GM10266 (cell line): ENCODE results near the gene MYOZ2.
A peak's percentile ranks its signal among the peaks of the same experiment; 100 is the strongest.

ENCODE experiments used
- DNase-seq: peaks from one replicate; pipeline ENCODE4 v3.0.0; 2012; ENCODE audit errors: extremely low spot score
- TF ChIP-seq, protein P1 (sequence below): IDR thresholded peaks from 2 replicates; pipeline ENCODE4 v1.5.1; 2012; ENCODE audit warnings: mild to moderate bottlenecking, low read depth; ENCODE audit not compliant: control insufficient read depth, insufficient read depth; ENCODE audit errors: missing control alignments

Gene MYOZ2

GRCh38 chr4:119204916-119205315, 69.3 kb downstream of the MYOZ2 start:
- TF ChIP-seq, protein P1, sequence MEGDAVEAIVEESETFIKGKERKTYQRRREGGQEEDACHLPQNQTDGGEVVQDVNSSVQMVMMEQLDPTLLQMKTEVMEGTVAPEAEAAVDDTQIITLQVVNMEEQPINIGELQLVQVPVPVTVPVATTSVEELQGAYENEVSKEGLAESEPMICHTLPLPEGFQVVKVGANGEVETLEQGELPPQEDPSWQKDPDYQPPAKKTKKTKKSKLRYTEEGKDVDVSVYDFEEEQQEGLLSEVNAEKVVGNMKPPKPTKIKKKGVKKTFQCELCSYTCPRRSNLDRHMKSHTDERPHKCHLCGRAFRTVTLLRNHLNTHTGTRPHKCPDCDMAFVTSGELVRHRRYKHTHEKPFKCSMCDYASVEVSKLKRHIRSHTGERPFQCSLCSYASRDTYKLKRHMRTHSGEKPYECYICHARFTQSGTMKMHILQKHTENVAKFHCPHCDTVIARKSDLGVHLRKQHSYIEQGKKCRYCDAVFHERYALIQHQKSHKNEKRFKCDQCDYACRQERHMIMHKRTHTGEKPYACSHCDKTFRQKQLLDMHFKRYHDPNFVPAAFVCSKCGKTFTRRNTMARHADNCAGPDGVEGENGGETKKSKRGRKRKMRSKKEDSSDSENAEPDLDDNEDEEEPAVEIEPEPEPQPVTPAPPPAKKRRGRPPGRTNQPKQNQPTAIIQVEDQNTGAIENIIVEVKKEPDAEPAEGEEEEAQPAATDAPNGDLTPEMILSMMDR: no peak
- no peak for DNase-seq

DNA sequence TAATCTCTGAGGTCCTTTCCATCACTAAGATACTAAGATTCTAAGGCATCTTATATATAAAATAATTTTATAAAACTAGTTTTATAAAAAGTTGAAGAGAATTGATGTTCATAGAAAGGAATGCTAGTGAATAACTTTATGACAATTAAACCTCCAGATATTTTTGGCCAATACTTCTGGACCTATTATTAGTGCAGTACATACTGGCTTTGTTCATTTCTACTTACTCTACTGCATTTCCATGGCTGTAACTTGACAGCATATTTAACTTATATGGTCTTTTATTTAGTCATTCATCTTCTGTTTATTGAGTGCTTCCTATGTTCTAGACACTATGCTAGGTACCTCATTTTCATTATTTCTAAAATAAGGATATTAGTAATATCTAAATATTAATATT, 70.1 kb downstream of the MYOZ2 start:
- no peak for DNase-seq
- TF ChIP-seq, protein P1: no peak

DNA sequence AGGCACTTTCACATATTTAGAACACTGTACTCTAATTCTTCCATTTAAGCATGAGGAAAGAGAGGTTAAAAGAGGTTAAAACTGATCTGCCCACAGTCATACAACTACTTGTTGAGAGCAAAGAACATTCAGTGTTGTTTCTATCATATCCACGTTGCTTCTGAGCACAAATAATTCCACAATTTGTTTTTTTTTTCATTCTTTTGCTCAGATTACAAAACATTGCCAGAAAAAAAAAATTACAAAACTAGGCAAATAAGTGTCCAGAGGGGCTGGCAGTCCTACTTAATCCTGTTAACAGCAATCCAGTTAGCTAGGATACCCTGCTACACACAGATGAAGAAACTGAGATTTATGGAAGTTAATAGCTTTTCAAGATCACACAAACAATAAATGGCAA, 70.5 kb downstream of the MYOZ2 start:
- no peak for DNase-seq
- TF ChIP-seq, protein P1: no peak

GRCh38 chr4:119207051-119207450, 71.4 kb downstream of the MYOZ2 start:
- DNase-seq: no peak

DNA sequence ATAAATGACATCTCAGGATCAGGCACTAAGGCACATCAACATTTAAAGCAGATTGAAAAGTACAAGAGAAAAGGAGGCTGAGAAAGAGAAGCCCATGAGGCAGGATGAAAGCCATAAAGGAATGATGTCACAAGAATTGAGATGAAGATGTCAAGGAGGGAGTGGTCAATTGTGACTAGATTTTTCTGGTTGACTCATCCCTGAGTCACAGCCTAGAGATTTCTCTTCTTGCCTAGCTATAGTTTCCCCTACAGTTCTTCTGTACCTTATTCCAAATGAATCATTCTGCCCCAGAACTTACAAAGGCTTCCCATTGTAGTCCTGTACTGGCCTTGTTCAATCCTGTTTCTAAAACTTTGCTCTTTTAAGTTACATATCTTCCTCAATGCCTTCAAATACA, 73.4 kb downstream of the MYOZ2 start:
- TF ChIP-seq, protein P1: no peak
- peak; percentile 19 for DNase-seq

More at GRCh38 chr4:119207051-119207450, 71.4 kb downstream of the MYOZ2 start:
- TF ChIP-seq, protein P1: no peak

- DNase-seq: no peak
- TF ChIP-seq, protein P1: no peak
Measured at GRCh38 chr4:119209586-119209985, 74.0 kb downstream of the MYOZ2 start.

GRCh38 chr4:119210775-119211174, 75.1 kb downstream of the MYOZ2 start:
- DNase-seq: no peak
- TF ChIP-seq, protein P1: no peak
